ENCODE data around the gene PDCD2L.

DNA sequence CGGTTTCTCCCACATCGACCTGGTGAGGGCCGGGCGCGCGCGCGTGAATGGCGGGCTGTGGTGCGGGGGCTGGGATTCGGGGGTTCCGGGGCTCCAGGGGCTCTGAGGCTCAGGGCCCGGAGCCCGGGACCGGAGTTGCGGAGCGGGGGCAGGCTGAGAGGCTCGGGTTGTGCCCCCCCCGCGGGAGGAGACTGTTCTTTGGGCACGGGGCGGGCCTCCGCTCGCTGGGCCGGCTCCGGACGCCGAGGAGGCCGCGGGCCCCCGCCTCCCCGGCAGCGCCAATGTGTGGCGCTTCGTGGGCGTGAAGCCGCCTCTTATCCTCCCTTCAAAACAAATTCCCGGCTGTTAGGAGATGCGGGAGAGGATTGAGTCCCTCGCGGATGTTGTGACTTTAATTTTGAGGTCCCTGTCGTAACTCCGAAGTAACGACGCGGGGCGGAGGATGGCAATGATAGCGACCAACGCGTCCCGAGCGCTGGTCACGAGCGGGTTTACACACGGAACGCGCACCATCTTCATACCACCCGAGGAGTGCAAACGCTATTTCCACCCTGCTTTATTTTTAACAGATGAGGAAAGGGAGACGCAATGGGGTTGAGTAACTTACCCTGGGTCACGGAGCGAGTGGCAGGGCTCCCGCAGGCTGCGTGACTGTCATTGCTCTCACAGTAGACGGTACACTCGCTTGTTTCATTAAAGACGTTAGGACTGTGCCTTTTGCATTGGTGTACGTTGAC is 24.5 kb downstream of the PDCD2L start:
- TF ChIP-seq, protein P1, sequence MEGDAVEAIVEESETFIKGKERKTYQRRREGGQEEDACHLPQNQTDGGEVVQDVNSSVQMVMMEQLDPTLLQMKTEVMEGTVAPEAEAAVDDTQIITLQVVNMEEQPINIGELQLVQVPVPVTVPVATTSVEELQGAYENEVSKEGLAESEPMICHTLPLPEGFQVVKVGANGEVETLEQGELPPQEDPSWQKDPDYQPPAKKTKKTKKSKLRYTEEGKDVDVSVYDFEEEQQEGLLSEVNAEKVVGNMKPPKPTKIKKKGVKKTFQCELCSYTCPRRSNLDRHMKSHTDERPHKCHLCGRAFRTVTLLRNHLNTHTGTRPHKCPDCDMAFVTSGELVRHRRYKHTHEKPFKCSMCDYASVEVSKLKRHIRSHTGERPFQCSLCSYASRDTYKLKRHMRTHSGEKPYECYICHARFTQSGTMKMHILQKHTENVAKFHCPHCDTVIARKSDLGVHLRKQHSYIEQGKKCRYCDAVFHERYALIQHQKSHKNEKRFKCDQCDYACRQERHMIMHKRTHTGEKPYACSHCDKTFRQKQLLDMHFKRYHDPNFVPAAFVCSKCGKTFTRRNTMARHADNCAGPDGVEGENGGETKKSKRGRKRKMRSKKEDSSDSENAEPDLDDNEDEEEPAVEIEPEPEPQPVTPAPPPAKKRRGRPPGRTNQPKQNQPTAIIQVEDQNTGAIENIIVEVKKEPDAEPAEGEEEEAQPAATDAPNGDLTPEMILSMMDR (optimal IDR thresholded peaks at IDR 0.05 in 1 of 3, IDR thresholded peaks at IDR 0.05 in 1 of 3, conservative IDR thresholded peaks at IDR 0.05 in 1 of 3; ENCODE audit: extremely low read depth in 1 of 3, insufficient read depth in 2 of 3, low read length in 3 of 3): no peak
- TF ChIP-seq EZH2 (IDR thresholded peaks at IDR 0.05; ENCODE audit: low read length): no peak
